WTC11 (cell line): ENCODE data around the gene MAST1. TPM values are rescaled to one million over a fixed set of nuclear protein-coding genes. Genes with fewer than 3 reads are reported as not detected.

Experiments
- ATAC-seq: fragments of 200-7000 bp; cut with Tn5 transposase; 2 replicates; pipeline ENCODE4 v1.10.0; 2021; ENCODE audit warnings: mild to moderate bottlenecking, moderate library complexity
- CTCF ChIA-PET: fragments of 300-600 bp; sonication (Branson Sonifier 250); formaldehyde crosslinking; loops from one replicate; lab custom pipeline; 2021; ENCODE audit warnings: antibody characterized with exemption; lab: Charles Lee
- POLR2A ChIA-PET: fragments of 350-600 bp; sonication (Branson Sonifier 250); formaldehyde crosslinking; loops from one replicate; lab custom pipeline; 2021; ENCODE audit warnings: antibody characterized with exemption; lab: Charles Lee
- DNase-seq: peaks from one replicate; pipeline ENCODE4 v3.0.0; 2021; ENCODE audit warnings: low spot score
- H3K27ac Mint-ChIP-seq: 2 replicates; pipeline ENCODE4 v1.8.0; 2021; ENCODE audit warnings: mixed read lengths
- H3K27me3 Mint-ChIP-seq: 2 replicates; pipeline ENCODE4 v1.8.0; 2021; ENCODE audit warnings: low read depth, mild to moderate bottlenecking, moderate library complexity, mixed read lengths
- H3K36me3 Mint-ChIP-seq: 2 replicates; pipeline ENCODE4 v1.8.0; 2021; ENCODE audit warnings: mixed read lengths
- H3K4me1 Mint-ChIP-seq: 2 replicates; pipeline ENCODE4 v1.8.0; 2022; ENCODE audit warnings: mixed read lengths
- H3K4me3 Mint-ChIP-seq: 2 replicates; pipeline ENCODE4 v1.8.0; 2021; ENCODE audit warnings: mild to moderate bottlenecking, moderate library complexity, mixed read lengths
- H3K9me3 Mint-ChIP-seq: 2 replicates; pipeline ENCODE4 v1.8.0; 2021; ENCODE audit warnings: mixed read lengths
- CREM ChIP-seq: sonication (generic); formaldehyde crosslinking; IDR thresholded peaks from 2 replicates; pipeline ENCODE4 v1.8.1; 2022; ENCODE audit warnings: mild to moderate bottlenecking, missing genetic modification reagents, moderate library complexity
- ELF4 ChIP-seq: sonication (generic); formaldehyde crosslinking; IDR thresholded peaks from 2 replicates; pipeline ENCODE4 v1.8.1; 2022; ENCODE audit warnings: low read depth, mild to moderate bottlenecking, moderate library complexity, missing genetic modification reagents
- GABPB1 ChIP-seq: sonication (generic); formaldehyde crosslinking; IDR thresholded peaks from 2 replicates; pipeline ENCODE4 v1.8.1; 2023; ENCODE audit warnings: mild to moderate bottlenecking, missing genetic modification reagents
- HMGA2 ChIP-seq: fragments of 250-450 bp; sonication (Bioruptor Pico); IDR thresholded peaks from 2 replicates; pipeline ENCODE4 v1.4.0; 2021; ENCODE audit warnings: mild to moderate bottlenecking, moderate library complexity
- JUN ChIP-seq: sonication (generic); formaldehyde crosslinking; IDR thresholded peaks from 2 replicates; pipeline ENCODE4 v1.8.0; 2023; ENCODE audit warnings: mild to moderate bottlenecking, missing genetic modification reagents
- NFE2L1 ChIP-seq: sonication (generic); formaldehyde crosslinking; IDR thresholded peaks from 2 replicates; pipeline ENCODE4 v1.8.1; 2023; ENCODE audit warnings: missing genetic modification reagents
- SP1 ChIP-seq: sonication (generic); formaldehyde crosslinking; conservative IDR thresholded peaks from 2 replicates; pipeline ENCODE4 v1.8.1; 2022; ENCODE audit warnings: missing genetic modification reagents
- TEAD1 ChIP-seq: sonication (generic); formaldehyde crosslinking; IDR thresholded peaks from 2 replicates; pipeline ENCODE4 v1.8.0; 2022; ENCODE audit warnings: mild to moderate bottlenecking, missing genetic modification reagents
- TP53 ChIP-seq: sonication (generic); formaldehyde crosslinking; IDR thresholded peaks from 2 replicates; pipeline ENCODE4 v1.8.1; 2023; ENCODE audit warnings: mild to moderate bottlenecking, missing genetic modification reagents
- ZBTB21 ChIP-seq: sonication (generic); formaldehyde crosslinking; IDR thresholded peaks from 2 replicates; pipeline ENCODE4 v1.8.1; 2023; ENCODE audit warnings: mild to moderate bottlenecking, missing genetic modification reagents, borderline replicate concordance
- ZNF263 ChIP-seq: sonication (generic); formaldehyde crosslinking; IDR thresholded peaks from 2 replicates; pipeline ENCODE4 v1.8.1; 2022; ENCODE audit warnings: low read depth, mild to moderate bottlenecking, moderate library complexity, missing genetic modification reagents
- total RNA-seq: library from RNA; stranded (reverse); gene quantifications from 3 replicates; pipeline ENCODE4 v1.2.3, GENCODE V29; 2021
- TF ChIP-seq, protein P1 (sequence below): sonication (generic); formaldehyde crosslinking; IDR thresholded peaks from 2 replicates; pipeline ENCODE4 v1.8.0; 2022; ENCODE audit warnings: missing genetic modification reagents
- TF ChIP-seq, protein P2 (sequence below): sonication (generic); formaldehyde crosslinking; IDR thresholded peaks from 2 replicates; pipeline ENCODE4 v1.8.1; 2022; ENCODE audit warnings: low read depth, missing genetic modification reagents, borderline replicate concordance
- TF ChIP-seq, protein P3 (sequence below): sonication (generic); formaldehyde crosslinking; IDR thresholded peaks from 2 replicates; pipeline ENCODE4 v1.8.0; 2023; ENCODE audit warnings: missing genetic modification reagents
- TF ChIP-seq, protein P4 (sequence below): sonication (generic); formaldehyde crosslinking; IDR thresholded peaks from 2 replicates; pipeline ENCODE4 v1.8.1; 2023; ENCODE audit warnings: mild to moderate bottlenecking, missing genetic modification reagents, moderate library complexity
- TF ChIP-seq, protein P5 (sequence below): sonication (generic); formaldehyde crosslinking; IDR thresholded peaks from 2 replicates; pipeline ENCODE4 v1.8.0; 2022; ENCODE audit warnings: mild to moderate bottlenecking, missing genetic modification reagents
- TF ChIP-seq, protein P6 (sequence below): fragments of 250-450 bp; sonication (Bioruptor Pico); IDR thresholded peaks from 2 replicates; pipeline ENCODE4 v1.9.0; 2021; ENCODE audit warnings: mild to moderate bottlenecking, borderline replicate concordance
- TF ChIP-seq, protein P7 (sequence below): sonication (generic); formaldehyde crosslinking; IDR thresholded peaks from 2 replicates; pipeline ENCODE4 v1.8.0; 2023; ENCODE audit warnings: missing genetic modification reagents, mild to moderate bottlenecking, borderline replicate concordance

MAST1 gene
- total RNA-seq, 1 experiment from 2014 or later: 24.3 TPM

DNA sequence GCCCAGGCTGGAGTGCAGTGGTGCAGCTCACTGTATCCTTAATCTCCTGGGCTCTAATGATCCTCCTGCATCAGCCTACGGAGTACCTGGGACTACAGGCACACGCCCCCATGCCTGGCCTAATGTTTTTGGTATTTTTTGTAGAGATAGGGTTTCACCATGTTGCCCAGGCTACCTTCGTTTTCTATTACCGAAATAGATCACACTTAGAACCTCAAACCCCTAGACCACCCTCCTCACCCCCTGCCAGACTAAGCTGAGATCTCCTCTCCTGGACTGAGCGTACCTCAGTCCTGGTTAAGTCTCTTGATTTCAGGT is 48.3 kb downstream of the MAST1 start:
- peaks cover 15% of the 10 kb centered on the region for H3K4me1 Mint-ChIP-seq
- no peak overlapping the region for H3K27ac Mint-ChIP-seq
- H3K27me3 Mint-ChIP-seq: peaks cover 47% of the 10 kb centered on the region
- peaks cover 5% of the 10 kb centered on the region for H3K9me3 Mint-ChIP-seq
- POLR2A ChIA-PET: interaction anchor here (1.1 to 2.9 kb wide), 2 partner anchors 14 kb away, joined by 3 to 18 read pairs; no protein-coding TSS in a partner anchor
- TF ChIP-seq ZBTB21 (CRISPR knock-in tag) (no peak), CREM (CRISPR knock-in tag) (no peak), JUN (no peak), NFE2L1 (CRISPR knock-in tag) (no peak), GABPB1 (CRISPR knock-in tag) (no peak), ELF4 (no peak), SP1 (no peak), TEAD1 (CRISPR knock-in tag) (no peak), HMGA2 (CRISPR knock-in tag) (no peak), ZNF263 (CRISPR knock-in tag) (no peak), TP53 (CRISPR knock-in tag) (no peak)
- TF ChIP-seq, protein P1, sequence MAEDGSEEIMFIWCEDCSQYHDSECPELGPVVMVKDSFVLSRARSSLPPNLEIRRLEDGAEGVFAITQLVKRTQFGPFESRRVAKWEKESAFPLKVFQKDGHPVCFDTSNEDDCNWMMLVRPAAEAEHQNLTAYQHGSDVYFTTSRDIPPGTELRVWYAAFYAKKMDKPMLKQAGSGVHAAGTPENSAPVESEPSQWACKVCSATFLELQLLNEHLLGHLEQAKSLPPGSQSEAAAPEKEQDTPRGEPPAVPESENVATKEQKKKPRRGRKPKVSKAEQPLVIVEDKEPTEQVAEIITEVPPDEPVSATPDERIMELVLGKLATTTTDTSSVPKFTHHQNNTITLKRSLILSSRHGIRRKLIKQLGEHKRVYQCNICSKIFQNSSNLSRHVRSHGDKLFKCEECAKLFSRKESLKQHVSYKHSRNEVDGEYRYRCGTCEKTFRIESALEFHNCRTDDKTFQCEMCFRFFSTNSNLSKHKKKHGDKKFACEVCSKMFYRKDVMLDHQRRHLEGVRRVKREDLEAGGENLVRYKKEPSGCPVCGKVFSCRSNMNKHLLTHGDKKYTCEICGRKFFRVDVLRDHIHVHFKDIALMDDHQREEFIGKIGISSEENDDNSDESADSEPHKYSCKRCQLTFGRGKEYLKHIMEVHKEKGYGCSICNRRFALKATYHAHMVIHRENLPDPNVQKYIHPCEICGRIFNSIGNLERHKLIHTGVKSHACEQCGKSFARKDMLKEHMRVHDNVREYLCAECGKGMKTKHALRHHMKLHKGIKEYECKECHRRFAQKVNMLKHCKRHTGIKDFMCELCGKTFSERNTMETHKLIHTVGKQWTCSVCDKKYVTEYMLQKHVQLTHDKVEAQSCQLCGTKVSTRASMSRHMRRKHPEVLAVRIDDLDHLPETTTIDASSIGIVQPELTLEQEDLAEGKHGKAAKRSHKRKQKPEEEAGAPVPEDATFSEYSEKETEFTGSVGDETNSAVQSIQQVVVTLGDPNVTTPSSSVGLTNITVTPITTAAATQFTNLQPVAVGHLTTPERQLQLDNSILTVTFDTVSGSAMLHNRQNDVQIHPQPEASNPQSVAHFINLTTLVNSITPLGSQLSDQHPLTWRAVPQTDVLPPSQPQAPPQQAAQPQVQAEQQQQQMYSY (CRISPR knock-in tag): no peak
- TF ChIP-seq, protein P2, sequence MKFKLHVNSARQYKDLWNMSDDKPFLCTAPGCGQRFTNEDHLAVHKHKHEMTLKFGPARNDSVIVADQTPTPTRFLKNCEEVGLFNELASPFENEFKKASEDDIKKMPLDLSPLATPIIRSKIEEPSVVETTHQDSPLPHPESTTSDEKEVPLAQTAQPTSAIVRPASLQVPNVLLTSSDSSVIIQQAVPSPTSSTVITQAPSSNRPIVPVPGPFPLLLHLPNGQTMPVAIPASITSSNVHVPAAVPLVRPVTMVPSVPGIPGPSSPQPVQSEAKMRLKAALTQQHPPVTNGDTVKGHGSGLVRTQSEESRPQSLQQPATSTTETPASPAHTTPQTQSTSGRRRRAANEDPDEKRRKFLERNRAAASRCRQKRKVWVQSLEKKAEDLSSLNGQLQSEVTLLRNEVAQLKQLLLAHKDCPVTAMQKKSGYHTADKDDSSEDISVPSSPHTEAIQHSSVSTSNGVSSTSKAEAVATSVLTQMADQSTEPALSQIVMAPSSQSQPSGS (CRISPR knock-in tag): no peak
- TF ChIP-seq, protein P3, sequence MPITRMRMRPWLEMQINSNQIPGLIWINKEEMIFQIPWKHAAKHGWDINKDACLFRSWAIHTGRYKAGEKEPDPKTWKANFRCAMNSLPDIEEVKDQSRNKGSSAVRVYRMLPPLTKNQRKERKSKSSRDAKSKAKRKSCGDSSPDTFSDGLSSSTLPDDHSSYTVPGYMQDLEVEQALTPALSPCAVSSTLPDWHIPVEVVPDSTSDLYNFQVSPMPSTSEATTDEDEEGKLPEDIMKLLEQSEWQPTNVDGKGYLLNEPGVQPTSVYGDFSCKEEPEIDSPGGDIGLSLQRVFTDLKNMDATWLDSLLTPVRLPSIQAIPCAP (CRISPR knock-in tag): no peak
- TF ChIP-seq, protein P4, sequence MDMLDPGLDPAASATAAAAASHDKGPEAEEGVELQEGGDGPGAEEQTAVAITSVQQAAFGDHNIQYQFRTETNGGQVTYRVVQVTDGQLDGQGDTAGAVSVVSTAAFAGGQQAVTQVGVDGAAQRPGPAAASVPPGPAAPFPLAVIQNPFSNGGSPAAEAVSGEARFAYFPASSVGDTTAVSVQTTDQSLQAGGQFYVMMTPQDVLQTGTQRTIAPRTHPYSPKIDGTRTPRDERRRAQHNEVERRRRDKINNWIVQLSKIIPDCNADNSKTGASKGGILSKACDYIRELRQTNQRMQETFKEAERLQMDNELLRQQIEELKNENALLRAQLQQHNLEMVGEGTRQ (CRISPR knock-in tag): no peak
- TF ChIP-seq, protein P5, sequence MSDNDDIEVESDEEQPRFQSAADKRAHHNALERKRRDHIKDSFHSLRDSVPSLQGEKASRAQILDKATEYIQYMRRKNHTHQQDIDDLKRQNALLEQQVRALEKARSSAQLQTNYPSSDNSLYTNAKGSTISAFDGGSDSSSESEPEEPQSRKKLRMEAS: no peak
- TF ChIP-seq, protein P6, sequence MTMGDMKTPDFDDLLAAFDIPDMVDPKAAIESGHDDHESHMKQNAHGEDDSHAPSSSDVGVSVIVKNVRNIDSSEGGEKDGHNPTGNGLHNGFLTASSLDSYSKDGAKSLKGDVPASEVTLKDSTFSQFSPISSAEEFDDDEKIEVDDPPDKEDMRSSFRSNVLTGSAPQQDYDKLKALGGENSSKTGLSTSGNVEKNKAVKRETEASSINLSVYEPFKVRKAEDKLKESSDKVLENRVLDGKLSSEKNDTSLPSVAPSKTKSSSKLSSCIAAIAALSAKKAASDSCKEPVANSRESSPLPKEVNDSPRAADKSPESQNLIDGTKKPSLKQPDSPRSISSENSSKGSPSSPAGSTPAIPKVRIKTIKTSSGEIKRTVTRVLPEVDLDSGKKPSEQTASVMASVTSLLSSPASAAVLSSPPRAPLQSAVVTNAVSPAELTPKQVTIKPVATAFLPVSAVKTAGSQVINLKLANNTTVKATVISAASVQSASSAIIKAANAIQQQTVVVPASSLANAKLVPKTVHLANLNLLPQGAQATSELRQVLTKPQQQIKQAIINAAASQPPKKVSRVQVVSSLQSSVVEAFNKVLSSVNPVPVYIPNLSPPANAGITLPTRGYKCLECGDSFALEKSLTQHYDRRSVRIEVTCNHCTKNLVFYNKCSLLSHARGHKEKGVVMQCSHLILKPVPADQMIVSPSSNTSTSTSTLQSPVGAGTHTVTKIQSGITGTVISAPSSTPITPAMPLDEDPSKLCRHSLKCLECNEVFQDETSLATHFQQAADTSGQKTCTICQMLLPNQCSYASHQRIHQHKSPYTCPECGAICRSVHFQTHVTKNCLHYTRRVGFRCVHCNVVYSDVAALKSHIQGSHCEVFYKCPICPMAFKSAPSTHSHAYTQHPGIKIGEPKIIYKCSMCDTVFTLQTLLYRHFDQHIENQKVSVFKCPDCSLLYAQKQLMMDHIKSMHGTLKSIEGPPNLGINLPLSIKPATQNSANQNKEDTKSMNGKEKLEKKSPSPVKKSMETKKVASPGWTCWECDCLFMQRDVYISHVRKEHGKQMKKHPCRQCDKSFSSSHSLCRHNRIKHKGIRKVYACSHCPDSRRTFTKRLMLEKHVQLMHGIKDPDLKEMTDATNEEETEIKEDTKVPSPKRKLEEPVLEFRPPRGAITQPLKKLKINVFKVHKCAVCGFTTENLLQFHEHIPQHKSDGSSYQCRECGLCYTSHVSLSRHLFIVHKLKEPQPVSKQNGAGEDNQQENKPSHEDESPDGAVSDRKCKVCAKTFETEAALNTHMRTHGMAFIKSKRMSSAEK: no peak
- TF ChIP-seq, protein P7, sequence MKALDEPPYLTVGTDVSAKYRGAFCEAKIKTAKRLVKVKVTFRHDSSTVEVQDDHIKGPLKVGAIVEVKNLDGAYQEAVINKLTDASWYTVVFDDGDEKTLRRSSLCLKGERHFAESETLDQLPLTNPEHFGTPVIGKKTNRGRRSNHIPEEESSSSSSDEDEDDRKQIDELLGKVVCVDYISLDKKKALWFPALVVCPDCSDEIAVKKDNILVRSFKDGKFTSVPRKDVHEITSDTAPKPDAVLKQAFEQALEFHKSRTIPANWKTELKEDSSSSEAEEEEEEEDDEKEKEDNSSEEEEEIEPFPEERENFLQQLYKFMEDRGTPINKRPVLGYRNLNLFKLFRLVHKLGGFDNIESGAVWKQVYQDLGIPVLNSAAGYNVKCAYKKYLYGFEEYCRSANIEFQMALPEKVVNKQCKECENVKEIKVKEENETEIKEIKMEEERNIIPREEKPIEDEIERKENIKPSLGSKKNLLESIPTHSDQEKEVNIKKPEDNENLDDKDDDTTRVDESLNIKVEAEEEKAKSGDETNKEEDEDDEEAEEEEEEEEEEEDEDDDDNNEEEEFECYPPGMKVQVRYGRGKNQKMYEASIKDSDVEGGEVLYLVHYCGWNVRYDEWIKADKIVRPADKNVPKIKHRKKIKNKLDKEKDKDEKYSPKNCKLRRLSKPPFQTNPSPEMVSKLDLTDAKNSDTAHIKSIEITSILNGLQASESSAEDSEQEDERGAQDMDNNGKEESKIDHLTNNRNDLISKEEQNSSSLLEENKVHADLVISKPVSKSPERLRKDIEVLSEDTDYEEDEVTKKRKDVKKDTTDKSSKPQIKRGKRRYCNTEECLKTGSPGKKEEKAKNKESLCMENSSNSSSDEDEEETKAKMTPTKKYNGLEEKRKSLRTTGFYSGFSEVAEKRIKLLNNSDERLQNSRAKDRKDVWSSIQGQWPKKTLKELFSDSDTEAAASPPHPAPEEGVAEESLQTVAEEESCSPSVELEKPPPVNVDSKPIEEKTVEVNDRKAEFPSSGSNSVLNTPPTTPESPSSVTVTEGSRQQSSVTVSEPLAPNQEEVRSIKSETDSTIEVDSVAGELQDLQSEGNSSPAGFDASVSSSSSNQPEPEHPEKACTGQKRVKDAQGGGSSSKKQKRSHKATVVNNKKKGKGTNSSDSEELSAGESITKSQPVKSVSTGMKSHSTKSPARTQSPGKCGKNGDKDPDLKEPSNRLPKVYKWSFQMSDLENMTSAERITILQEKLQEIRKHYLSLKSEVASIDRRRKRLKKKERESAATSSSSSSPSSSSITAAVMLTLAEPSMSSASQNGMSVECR (CRISPR knock-in tag): no peak
- CTCF ChIA-PET: interaction anchor here (0.6 to 2.8 kb wide), 7 partner anchors 13 to 113 kb away, joined by 3 to 63 read pairs (median 11); no protein-coding TSS in a partner anchor
- H3K36me3 Mint-ChIP-seq: peaks cover 10% of the 10 kb centered on the region; the same call in 1 of the 2 replicates
- DNase-seq (no peak), ATAC-seq (no peak)
- peak overlapping the region; percentile 72 for H3K4me3 Mint-ChIP-seq
